GM18867 (cell line): ENCODE data around the gene COL2A1.
"Not testable (repeated sequence)": the region's sequence is repeated elsewhere in the genome, so short reads cannot be mapped to it uniquely, and the experiment has no call there.

Experiments used
- ATAC-seq: cut with Tn5 transposase; IDR thresholded peaks from one replicate; pipeline ENCODE4 v1.9.1; 2021; ENCODE audit warnings: mild to moderate bottlenecking, moderate library complexity; ENCODE audit not compliant: unreplicated experiment

COL2A1 gene

GRCh38 chr12:47978598-47978873 lies 25.7 kb downstream of the COL2A1 start:
- no peak for ATAC-seq

DNA sequence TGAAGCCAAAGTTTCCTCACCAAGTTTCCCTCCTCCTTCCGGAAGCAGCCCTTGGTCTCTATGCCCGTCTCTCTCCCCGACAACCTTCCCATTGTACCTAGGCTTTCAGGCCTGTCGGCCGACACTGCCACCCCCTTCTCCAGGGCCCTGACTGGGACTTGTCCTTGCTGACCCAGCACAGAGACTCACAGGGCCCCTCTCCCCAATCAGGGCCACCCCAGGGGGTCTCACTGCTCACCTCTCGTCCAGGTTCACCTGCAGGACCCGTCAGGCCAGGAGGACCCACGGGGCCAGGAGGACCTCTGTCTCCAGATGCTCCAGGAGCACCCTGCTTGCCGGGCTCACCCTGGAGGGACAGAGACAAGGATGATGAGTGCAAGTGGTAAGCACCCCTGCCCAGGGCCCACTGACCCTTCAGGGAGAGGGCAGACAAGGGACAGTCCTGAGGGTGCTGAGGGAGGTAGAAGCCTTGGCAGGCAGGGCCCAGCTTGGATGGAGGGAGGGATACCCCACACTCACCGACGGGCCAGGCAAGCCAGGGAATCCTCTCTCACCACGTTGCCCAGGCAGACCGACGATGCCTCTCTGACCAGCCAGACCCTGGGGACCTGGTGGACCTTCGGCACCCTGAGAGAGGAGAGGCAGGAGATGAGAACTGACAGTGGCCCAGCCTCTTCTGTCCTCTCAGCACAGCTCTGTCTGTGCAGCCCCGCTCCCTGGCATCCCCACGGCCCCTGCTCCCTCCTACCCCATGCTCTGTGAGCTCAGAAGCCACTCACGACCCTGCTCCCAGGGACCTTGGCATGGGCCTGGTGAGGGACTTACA lies 26.3 kb downstream of the COL2A1 start:
- ATAC-seq, result no peak

DNA sequence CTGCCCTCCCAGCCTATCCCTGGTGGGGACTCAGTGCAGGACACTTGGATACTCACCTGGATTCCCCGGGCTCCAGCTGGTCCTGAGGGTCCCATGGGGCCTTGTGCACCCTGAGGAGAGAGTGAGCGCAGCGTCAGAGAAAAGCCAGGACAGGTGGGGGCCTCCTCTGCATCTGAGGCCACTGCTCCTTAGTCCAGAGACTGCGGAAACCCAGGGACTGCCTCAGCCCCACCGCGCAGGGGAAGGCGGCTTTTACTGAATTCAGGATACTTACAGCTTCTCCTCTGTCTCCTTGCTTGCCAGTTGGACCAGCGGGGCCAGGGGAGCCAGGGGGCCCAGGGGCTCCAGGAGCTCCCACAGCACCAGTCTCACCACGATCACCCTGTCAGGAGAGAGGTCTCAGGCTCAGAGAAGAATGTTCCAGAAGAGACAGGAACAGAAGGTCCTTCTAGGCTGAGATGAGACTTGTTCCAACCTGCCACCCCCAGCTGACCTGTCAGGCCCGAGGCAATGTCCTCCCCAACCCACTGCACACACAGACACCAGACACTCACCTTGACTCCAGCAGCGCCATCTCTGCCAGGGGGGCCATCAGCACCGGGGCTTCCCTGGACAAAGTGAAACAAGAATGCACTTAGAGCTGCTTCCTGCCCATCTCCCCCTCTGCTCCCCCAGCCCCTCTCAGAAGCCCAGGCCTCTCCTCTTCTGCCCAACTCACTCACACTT lies 27.1 kb downstream of the COL2A1 start:
- no peak for ATAC-seq

DNA sequence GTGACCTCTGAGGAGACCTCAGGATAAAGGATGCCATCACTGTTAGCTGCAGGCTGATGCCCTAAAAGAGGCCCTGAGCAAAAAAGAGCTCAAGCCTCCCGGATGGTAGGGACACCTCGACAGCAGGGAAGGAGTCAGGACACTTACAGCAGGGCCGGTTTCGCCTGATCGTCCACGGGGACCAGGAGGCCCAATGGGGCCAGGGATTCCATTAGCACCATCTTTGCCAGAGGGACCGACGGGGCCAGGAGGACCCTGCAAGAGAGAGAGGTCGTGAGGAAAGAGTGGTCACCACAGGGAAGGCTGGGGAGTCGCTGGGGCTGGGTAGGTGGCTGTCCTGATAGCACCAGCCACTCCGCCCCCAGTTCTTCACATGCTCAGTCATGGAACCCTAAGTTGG lies 28.5 kb downstream of the COL2A1 start:
- no peak for ATAC-seq

GRCh38 chr12:47975036-47975620 lies 29.1 kb downstream of the COL2A1 start:
- ATAC-seq, result no peak

DNA sequence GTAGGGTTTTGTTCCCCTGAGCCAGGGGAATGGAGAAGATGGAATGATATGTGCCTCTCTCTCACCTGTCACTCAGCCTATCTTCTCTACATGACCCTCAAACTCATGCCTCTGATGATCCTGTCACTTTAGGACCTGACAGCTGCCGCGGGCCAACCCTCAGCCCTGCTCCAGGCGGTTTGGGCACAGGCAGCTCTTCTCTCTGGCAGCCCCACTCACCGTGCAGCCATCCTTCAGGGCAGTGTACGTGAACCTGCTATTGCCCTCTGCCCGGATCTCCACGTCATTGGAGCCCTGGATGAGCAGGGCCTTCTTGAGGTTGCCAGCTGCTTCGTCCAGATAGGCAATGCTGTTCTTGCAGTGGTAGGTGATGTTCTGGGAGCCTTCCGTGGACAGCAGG lies 30.4 kb downstream of the COL2A1 start:
- no peak for ATAC-seq

GRCh38 chr12:47972895-47973294 lies 31.4 kb downstream of the COL2A1 start:
- ATAC-seq, result no peak

- no peak for ATAC-seq
These were observed 33.4 kb downstream of the COL2A1 start for GRCh38 chr12:47970843-47971242.

DNA sequence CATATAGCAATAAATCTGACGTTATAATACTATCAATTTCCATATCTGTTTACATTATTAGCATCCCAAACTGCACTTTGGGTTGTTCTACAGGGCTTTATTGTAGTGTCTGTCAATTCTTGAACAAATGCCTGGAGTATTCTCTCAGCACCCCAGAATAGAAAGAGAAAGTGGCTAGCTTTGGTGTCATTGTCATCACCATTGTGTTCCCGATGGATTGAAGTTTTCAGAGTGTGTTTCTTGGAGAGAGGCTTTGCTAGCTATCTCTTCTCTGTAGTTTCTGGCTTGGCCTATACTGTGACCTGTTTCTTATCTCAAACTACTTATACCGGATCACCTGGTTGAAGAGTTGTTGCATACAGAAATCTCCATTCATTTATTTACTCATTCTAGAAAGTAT lies 34.4 kb downstream of the COL2A1 start:
- no peak for ATAC-seq

DNA sequence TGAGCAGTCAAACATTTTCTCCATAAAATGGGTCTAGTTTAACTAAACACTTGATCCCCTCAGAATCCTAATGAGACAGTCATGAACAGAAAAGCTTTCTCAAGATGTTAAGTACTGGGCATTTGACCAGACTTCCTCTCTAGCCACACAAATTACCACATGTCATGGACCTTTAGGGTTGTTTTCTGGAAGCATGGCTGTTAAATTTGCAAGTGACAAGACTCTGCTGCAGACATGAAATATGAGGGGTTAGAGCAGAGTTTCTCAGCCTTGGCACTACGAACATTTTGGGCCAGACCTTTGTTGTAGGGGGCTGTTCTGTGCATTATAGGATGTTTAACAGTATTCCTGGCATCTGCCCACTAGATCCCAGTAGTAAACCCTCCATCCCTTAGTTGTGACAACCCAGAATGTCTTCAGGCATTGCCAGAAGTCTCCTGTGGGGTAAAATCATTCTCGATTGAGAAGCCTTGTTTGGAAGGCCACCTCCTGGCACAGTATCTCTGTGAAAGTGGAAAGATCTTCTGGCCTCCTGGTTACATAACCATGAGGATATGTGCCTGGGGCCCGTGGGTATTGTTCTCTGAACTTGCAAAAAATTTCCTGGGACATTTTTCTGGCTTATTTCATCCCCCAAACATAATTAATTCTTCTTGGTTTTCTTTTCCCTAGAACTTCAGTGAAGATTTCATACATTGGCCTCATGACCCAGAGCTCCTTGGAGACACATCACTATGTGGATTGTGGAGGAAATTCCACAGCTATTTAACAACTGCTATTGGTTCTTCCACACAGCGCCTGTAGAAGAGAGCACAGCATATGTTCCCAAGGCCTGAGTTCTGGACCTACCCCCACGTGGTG lies 36.6 kb downstream of the COL2A1 start:
- no peak for ATAC-seq

DNA sequence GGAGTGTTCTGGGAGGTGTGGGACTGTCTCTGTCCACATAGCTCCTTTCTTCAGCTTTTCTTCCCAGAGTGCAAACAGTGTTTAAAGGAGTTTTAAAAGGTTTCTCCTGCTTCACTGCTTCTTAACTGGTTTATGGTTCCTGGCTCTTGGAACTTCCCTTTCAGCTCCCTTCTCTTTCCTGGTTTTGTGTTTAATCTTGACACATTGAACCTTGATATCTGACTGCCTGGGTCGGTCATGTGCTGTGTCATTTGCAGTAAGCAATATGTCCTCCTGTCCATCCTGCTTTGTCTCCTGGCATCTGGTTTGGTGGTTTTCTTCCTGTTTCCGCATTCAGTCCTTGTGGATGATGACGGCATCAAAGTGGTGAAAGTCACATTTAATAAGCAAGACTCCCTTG lies 38.7 kb downstream of the COL2A1 start:
- ATAC-seq, result no peak

DNA sequence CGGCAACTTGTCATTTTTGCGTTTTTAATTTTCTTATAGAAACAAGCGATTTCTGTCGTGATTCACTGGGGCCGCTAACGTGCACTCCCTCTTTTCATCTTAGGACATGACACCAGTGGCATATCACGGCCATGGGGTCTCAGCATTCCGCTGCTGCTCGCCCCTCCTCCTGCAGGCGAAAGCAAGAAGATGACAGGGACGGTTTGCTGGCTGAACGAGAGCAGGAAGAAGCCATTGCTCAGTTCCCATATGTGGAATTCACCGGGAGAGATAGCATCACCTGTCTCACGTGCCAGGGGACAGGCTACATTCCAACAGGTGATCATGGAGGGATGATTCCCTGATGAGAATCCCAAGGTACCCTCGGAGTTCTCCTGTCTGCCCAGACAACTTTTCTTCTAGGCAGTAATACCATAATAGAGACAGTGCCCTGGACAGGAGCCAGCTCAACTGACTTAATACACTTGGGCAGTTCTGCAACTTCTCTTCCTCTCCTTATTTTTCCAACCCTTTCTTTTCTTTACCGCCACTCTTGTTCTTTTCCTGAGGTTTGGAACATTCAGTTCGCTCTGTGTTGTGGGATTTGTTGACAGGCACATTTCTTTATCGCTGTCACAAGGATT lies 40.1 kb downstream of the COL2A1 start:
- no peak for ATAC-seq

- ATAC-seq, result peak; percentile 92
These were observed 40.8 kb downstream of the COL2A1 start, which contains the start of gene TMEM106C for GRCh38 chr12:47963340-47964040. TSS of gene TMEM106C (plus strand) at chr12:47963596. CDS start at chr12:47964237, 641 bp downstream.

GRCh38 chr12:47962198-47962597 lies 42.1 kb downstream of the COL2A1 start:
- no peak for ATAC-seq

DNA sequence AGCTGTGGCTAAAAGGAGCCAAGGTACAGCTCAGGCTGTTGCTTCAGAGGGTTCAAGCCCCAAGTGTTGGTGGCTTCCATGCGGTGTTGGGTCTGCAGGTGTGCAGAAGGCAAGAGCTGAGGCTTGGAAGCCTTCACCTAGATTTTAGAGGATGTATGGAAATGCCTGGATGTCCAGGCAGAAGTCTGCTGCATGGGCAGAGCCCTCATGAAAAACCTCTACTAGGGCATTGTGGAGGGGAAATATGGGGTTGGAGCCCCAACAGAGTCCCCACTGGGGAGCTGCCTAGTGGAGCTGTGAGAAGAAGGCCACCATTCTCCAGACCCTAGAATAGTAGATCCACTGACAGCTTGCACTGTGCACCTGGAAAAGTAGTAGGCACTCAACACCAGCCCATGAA lies 46.6 kb downstream of the COL2A1 start:
- ATAC-seq, result not testable (repeated sequence)

DNA sequence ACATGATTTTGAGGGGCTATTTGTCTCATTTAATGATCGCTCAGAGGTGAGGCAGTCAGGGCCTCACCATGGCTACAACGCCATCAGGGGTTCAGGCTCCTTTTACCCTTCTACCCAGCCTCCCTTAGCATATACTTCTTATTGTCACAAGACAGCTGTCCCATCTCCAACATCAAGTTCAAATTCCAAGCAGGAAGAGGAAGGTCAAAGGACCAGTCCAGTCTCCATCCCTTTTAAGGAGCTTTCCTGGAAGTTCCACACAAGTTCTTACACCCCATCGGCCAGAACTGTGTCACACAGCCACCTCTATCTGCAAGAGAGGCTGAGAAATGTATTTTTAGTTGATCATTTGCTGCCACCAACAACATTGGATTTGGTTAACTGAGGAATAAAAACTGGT lies 49.2 kb downstream of the COL2A1 start:
- ATAC-seq, result no peak

DNA sequence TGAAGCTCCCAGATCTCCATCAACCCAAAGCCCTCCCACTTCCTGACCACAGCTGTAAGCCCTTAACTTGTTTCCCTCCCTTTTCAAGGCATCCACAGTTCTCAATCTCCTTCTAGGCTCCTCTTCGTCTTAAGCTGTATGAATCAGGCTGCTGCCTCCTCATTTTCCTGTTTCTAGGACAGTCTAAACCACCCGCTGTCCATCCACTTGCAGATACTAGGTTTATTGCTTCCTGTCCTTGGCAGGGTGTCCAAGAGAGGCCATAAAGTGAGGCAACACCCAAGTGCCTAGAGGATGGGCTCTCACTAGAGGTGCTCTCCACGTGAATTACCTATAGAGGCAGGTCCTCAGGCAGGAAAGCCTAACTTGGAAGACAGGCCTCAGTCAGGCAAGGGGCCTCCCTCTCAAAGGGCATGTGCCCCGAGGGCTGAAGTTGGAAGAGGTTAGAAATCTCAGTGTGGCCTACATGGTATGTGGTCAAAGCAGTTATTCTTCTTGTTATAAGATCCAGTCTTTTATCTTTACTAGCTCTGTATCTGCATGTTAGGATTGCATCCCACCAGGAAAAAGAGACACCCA lies 49.7 kb downstream of the COL2A1 start:
- no peak for ATAC-seq

DNA sequence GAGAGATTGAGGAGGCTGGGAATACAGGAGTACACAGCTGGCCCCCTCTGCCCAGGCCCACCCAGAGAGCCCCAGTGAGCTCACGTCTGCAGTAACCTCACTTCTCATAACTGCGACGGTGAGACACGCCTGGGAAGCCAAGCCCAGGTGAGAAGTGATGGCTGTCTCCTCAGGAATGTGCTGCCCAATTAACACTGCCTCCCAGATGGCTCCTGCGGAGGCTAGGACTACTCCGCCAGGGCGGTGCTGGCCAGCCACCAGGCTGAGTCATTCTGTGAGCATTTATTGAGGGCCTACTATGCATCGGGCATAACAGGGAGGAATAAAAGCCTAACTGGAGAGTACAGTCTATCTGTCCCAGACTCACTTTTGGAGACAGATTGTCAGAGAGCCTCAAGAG lies 50.2 kb downstream of the COL2A1 start:
- ATAC-seq, result no peak

GRCh38 chr12:47950856-47951468 lies 53.3 kb downstream of the COL2A1 start:
- no peak for ATAC-seq
